HG03457 (cell line): ENCODE results near the gene CTU2.
A peak's percentile ranks its signal among the peaks of the same experiment; 100 is the strongest.

Source experiments
- ATAC-seq: cut with Tn5 transposase; IDR thresholded peaks from one replicate; pipeline ENCODE4 v1.9.1; 2021; ENCODE audit warnings: moderate number of reproducible peaks; ENCODE audit not compliant: unreplicated experiment

Gene CTU2

DNA sequence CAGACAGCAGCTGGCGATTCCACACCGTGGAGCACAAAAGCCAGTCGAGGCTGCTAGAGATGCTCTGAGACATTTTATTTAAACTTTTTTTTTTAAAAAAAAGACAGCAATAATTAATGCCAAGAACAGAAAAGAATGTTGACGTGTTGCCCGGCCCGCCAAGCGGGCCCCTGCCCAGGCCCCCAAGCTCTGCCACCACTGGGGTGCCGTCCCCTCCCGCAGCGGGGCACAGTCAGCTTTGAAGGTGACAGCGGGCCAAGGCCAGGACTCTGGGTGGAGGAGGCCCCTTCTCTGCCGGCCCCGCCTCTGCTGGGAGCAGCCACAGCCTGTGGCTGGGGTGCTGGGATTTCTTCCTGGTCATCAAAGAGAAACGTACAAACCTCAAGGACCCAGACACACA is 9.9 kb upstream of the CTU2 start:
- no peak for ATAC-seq

DNA sequence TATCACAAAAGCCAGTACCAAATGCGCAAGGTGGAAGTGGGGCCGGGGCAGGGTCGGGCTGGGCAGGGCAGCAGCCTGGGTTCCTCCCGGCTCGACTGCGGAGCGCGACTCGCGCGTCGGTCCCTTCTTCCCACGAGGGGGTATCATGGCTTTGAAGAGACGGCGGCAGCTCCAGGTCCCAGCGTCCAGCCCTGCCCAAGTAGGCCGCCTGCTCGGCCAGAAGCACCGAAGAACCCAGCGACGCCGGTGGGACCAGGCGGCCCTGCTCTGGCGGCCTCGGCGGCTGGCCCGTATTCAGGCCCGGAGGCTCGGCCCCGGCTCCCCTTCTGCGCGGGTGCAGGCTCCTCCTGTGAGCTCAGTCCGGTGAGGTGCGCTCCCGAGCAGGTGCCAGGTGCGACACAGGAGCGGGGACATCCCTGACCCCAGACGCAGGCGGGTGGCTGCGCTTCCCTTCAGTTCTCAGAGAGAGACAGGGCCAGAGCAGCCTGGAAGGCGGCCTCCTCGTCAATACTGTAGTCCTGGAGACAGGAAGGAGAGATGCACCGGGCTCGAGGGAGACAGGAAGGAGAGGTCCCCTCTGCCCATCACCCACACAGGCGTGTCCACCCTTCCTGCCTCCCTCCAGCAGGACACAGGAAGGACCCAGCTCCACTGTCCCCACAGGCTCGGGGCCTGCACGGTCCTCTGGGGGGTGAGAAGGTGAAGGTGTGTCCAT is 9.0 kb upstream of the CTU2 start:
- no peak for ATAC-seq

DNA sequence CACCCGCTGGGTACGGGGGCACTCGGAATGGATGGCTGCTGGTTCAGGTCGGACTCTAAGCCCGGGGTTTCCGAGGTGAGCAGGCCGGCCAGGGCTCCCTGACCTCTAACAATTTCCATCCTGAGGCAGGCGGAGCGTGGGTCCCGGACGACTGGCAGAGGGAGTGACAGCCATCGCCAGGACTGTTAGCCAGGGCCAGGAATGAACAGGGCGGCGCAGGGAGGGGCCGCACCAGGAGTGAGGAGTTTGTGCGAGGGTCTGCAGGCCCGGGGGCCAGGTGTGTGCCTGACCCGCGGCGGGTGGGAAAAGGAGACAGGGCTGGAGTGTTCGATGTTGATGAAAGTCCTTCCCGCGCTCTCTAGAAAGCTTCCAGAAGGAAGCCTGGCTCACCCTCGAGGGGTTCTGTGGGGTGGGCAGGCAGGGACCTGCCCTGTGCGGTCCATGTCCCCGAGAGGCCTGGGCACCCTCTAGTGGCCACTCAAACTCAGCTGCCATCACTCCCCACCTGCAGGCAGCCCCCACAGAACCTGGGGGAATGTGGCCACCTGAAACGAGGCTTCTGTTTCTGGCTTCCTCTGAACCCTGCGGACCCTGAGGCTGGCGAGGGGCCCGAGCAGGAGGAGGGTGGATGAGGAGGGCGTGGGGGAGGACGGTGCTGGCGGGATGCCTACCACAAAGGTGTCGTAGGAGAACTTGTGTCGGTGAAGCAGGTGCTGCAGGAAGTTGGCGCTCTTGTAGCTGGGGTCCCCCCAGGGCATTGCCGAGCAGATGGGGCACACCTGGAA is 8.3 kb upstream of the CTU2 start:
- ATAC-seq = no peak

DNA sequence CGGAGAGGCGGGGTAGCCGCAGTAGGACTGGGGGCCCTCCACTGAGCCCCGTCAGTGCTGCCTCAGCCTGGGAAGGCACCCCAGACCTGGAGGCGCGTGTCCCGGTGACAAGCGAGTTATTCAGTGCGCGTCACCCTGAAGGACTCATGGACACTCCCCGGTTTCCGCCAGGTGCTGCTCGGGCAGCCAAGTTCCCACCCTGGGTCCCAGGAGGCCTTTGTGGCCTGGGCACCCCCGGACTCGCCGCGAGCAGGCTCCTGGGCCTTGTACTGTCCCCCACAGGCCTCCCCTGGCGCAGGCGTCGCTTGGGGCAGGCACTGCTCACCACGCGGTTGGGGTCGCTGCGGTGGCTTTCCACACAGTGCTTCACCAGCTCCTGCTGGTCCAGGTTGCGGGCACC is 7.7 kb upstream of the CTU2 start:
- ATAC-seq = no peak

DNA sequence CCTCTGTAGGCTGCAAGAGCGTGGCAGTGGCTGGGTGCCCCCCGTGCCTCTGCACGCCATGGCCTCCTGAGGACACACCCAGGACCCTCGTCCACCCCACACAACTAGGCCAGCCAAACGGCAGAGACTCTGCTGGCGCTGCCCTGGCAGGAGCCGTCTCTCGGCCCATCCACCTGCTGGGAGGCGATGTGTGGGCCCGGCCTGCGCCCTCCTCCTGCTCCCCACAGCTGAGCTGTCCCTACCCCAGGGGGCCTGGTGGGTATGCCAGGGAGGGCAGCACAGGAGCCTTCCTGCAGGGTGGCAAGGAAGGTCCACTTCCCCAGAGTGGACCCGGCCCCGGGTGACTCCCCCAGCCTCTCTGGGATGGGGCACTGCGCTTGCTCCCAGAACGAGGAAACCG is 7.1 kb upstream of the CTU2 start:
- no peak for ATAC-seq

DNA sequence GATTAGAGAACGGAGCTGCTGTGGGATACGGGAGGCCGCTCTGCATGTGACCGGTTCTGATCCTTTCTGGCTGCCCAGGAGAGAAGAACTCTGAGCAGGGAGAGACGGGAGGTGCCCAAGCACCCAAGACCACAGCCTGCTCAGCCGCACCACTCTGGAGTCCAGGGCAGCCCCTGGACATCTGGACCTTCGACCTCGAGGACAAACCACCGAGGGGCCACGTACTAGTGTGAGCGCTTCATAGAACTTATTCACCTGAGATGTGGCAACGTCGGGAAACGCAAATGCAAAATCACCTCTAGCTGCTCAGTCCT is 6.0 kb upstream of the CTU2 start:
- ATAC-seq = no peak

DNA sequence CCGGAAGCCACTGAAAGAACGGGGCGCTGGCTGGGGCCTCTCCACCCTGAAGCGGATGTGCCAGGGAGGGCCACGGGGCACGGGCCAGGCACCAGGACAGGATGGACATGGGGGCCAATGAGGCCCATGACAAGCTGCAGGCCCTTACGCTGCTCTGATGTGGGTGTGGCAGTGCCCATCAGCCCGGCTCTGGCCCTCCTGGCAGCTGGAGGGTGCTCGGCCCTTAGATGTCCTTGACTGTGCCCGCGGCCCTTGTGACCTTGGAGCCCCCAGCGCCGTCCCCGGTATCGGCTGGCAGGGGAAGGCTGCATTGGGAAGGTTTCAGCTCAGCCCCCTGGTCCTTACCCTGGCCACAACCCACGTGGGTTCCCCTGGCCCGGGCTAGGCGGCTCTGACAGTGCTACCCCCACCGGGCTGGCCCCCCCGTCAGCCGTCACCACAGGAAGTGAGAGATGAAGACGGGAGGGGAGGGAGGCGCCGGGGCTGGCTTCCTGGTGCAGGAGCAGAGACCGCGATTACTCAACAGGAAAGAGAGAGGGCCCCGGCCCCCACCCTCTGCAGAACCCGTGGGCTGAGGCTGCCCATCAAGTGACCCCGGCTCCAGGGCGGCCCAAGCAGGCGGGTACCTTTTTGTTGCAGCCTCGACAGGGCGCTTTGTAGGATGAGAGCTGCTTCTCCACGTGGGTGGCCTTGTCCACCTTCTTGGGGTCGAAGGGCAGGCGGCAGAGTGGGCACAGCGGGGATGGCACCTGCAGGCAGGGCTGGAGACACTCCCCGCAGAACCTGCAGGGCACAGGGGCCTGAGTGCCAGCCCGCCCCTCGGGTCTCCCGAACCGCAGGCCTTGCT is 5.4 kb upstream of the CTU2 start:
- peak; percentile 37 for ATAC-seq

DNA sequence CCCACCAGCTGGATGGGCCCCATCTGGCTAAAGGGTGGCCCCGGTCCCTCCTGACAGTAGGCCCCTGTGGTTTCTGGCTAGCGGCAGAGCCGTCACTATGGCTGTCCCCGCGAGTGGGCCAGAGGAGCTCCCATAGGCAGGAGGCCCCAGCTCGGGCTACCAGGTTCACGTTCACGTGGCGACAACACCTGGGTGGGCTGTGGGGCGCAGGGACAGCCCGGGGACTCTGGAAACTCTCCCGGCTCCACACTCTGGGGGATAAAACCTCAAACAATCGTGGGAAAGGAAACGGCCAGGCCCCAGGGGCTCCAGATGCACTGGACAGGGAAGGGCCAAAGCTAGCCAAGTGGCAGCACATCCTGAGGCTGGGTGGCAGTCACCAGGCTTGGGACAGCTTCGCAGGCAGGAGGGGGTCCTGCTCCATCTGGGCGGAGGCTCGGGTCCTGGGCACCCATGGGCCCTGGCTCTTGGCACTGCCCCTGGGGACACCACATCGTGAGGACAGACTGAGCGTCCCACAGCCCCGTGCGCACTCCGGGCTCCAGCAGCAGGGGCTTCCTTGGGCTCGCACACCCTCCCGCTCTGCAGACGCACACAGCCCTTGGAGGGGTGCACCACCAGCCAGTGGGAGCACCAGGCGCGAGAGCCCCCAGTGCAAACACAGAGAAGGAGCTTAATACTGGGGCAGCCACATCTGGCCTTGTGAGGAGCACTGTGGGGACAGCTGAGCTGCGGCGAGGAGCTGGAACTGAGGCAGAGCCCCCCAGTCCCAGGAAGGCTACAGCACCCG is 4.5 kb upstream of the CTU2 start:
- ATAC-seq = no peak

DNA sequence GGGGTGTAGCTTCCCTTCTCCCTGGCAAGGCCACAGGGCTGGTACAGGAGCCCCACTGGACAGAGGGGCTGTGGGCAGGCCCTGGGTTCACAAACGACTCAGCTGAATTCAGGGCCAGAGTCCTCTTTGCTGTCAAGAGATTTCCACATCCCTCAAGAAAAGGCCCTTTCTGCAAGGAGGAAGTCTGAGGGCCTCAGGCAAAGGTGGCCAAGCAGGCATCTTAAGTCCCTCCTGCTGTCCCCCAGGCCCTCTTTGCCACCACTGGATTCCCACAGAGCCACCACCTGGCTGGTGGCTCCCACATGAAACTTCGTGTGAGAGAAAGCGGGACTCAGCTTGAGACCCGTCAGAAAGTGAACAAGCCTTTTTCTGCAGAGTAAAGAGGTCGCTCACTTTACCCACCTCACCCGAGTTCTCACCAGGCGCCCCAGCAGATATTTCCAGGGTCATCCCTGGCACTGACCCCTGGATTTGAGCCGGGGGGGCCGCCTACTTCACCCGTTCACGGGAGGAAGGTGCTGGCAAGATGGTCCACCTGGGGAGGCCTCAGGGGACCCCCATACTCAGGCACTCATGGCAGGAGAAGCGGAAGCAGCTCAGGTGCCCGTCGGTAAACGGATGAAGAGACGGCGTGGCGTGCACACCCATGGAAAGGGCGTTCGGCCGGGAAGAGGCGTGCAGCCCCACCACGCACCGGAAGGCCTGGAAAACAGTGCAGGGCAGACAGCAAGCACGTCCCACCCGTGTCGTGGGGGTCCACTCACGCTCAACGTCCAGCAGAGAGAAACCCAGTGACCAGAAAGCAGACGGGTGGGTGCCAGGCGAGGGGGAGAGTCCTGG is 3.7 kb upstream of the CTU2 start:
- ATAC-seq = no peak

DNA sequence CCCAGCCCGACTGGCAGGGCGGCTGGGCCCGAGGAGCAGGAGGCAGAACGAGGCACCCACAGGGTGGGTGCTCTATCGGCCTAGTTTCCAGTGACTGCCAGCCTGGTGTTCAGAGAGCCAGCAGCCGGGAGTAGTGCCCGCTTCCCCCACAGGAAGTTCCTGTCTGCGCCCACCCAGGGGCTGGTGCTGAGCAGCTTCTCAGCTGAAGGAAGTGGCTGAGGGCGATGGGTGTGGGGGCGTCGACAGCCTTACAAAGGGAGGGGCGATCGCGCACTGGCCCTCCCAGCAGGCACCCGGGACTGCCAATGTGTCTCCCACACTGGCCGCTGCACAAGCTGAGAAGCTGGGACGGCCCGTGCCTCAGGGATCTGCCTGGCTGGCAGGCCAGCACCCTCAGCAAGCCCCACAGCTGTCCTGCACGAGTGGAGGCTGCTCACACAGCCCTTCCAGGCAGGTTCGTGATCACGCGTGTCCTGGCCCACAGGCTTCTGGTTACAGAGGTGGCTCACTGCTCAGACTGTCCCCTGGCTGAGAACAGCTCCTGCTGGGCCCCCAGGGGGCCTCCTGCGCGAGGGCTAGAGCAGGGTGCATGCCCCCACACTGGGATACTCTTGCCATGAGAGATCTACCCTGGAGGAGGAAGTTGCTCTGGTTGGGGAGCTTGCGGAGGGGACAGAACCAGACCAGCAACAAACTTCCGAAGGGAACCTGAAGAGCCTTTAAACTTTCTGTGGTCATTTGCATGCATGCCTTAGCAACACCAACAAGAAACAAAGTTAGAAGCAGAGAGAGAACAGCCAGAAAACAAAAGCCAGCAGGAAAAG is 2.6 kb upstream of the CTU2 start:
- no peak for ATAC-seq

DNA sequence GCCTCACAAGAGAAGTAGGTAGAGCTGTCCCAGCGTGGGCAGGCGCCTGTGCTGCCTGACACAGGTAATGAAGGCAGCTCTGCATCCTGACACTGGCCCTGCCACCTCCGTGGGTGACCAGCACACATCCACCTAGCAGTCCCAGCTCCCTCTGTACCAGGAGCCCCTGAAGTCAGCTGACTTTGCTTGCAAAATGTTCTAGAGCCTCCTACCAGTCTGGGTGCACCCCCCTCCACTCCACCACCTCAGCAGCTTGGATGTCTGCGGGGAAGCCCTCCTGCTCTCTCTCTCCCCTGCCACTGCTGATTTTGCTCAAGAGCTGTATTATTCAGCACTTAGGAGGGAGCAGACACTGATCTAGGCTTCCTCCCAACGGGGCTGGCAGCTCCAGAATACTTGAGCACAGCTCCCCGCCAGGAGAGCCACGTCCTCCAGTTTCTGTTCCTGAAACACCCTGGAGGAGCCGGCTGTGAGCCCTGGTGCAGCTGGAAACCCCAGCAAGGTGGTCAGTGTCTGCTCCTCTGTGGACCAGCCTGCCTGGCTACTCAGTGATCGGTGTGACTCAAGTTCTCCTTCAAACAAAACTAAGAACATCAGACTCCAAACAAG is 1.1 kb upstream of the CTU2 start:
- ATAC-seq = no peak

DNA sequence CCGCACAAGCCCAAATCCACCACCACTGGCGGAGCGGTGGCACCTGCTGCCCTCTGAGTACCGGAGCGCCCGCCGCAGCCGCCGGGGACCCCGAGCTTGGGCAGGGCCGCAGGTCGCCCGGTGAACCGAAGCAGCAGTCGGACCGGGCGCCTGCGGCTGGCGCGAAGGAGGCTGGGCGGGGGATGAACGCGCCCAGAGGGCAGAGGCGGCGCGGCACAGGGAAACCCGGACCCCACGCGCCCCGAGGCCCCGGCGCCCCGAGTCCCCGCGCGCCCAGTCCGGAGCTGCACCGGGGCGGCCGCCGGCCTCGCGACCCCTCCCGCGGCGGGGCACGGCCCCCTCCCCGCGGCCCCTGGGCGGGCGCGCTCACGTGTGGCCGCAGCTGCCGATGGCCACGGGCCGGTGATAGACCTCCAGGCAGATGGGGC is 488 bp upstream of the CTU2 start:
- ATAC-seq = peak; percentile 10

DNA sequence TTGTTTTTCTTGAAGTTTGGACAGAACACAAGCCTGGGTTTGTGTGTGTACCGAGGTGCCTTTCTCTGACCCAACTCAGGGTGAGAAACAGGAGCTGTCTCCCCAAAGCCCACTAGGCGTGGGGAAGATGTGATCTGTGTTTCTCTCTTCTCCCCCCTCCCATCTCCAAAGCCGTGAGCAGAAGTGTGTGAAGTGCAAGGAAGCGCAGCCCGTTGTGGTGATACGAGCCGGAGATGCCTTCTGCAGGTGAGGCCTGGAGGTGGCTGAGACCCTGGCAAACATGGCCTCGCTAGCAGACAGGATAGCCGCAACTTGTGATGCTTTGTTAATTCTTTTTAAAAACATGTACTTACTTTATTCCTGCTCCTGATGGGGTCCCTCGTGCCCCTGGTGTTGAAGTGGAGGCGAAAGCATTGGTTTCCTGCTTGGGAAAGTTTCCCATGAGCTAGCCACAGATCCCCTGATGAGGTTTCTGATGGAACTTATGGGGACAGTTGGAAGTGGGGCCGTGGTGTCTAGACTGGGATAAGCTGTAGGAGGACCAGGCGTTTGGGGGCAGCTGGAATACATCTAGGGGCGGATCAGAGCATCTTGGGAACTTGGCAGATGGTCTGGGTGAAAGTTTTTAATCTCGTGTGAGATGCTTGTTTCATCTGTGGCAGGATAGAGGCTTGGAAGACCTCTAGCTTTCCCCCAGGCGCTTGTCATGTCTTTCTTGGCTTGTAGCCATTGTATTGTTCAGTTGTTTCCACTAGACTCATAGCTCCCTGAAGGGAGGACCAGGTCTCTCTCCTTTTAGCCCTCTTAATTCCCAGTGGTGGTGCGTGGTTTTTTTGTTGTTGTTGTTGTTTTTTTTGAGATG is 893 bp downstream of the CTU2 start:
- no peak for ATAC-seq

DNA sequence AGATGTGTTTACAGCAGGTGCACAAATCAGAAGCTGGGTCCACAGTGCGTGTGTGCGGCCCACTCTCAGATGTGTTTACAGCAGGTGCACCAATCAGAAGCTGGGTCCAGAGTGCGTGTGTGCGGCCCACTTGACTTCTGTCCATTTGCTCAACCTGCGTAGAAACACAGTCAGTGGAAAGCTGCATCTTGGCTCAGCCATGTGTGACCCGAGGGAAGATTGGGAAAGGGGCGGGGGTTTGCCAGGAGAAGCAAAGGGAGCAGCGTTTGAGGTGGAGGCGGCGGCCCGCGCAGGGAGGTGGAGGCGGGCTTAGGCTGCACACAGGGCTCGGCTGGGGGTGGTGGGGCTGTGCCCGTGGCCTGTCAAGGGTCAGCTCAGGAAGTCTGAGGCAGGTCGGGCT is 4.3 kb downstream of the CTU2 start:
- no peak for ATAC-seq

DNA sequence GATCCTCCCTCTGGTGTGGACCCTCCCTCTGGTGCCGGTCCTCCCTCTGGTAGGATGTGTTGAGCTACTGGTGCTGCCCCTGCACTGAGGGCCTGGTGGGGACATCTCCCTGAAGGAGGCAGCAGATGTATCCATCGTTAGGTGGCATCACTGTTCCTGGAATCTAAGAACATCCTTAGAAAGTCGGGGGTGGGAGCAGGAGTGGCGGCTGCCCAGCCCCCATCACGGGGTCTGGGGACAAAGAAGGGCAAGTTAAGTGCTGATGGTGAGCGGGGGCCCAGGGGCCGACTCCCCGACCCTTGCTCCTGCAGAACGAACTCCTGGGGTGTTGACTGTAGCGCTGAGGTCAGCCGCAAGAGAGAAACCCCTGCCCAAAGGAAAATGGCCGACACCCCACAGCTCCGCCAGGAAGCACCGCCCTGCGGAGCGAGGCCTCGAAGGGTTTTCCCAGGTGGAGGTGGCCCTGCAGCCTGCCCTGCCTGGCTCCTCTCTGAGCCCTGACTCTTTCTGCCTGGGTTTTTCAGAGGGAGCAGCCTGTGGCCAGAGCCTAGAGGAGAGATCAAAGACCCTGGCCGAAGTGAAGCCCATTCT is 5.5 kb downstream of the CTU2 start:
- no peak for ATAC-seq

DNA sequence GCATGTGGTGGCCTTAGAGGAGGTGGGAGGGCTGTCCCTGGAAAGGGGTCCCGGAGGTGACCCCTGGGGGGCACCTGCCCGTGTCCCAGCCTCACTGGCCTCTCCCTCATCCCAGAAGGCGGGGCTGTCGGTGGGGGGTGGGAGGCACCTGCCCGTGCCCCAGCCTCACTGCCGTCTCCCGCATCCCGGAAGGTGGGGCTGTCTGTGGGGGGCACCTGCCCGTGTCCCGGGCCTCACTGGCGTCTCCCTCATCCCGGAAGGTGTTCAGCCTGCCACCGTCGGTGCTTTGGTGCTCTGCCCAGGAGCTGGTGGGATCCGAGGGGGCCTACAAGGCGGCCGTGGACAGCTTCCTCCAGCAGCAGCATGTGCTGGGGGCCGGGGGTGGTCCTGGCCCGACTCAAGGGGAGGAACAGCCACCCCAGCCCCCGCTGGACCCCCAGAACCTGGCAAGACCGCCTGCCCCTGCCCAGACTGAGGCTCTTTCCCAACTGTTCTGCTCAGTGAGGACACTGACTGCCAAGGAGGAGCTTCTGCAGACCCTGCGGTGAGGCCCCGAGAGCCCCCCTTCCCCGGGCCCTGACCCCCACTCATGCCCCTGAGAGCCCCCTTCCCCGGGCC is 6.2 kb downstream of the CTU2 start:
- ATAC-seq = no peak

DNA sequence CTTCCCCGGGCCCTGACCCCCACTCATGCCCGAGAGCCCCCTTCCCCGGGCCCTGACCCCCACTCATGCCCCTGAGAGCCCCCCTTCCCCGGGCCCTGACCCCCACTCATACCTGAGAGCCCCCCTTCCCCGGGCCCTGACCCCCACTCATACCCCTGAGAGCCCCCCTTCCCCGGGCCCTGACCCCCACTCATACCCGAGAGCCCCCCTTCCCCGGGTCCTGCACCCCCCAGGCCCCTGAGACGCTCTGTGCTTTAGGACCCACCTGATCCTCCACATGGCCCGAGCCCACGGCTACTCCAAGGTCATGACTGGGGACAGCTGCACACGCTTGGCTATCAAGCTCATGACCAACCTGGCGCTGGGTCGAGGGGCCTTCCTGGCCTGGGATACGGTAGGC is 6.8 kb downstream of the CTU2 start:
- no peak for ATAC-seq
